ENCODE results near the gene FBLIM1.
A peak's percentile ranks its signal among the peaks of the same experiment; 100 is the strongest.

FBLIM1 gene

DNA sequence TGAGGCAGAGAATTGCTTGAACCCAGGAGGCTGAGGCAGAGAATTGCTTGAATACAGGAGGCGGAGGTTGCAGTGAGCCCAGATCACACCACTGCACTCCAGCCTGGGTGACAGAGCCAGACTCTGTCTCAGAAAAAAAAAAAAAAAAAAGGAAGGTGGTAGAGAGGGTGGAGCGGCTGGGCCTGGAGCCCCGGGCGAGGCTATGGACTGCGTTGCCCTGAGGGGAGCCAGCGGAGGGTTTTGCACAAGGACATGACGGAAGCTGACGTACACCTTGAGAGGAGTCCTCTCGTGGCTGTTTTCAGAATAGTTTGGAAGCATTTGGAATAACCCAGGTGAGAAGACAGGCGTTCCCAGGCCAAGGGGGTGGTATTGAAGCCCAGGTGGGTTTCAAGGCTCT, 6.9 kb upstream of the FBLIM1 start:
- peaks cover 22% of the 10 kb centered on the region for H3K4me1 ChIP-seq (ENCODE audit: insufficient read depth, low read length)
- H3K27me3 ChIP-seq (ENCODE audit: insufficient read depth, low read length) = no peaks in the 10 kb centered on the region
- no peaks in the 10 kb centered on the region for H3K36me3 ChIP-seq (ENCODE audit: insufficient read depth, low read length)
- H3K27ac ChIP-seq (ENCODE audit: low read depth, low read length) = no peak overlapping the region
- H3K9ac ChIP-seq (ENCODE audit: low read depth, low read length) = no peak overlapping the region
- H3K9me3 ChIP-seq (ENCODE audit: insufficient read depth, low read depth, low read length) = no peaks in the 10 kb centered on the region
- 91% methylated on average over 10 of the region's 10 CpGs for WGBS
- no peak overlapping the region for H3K4me3 ChIP-seq (ENCODE audit: low read length)

DNA sequence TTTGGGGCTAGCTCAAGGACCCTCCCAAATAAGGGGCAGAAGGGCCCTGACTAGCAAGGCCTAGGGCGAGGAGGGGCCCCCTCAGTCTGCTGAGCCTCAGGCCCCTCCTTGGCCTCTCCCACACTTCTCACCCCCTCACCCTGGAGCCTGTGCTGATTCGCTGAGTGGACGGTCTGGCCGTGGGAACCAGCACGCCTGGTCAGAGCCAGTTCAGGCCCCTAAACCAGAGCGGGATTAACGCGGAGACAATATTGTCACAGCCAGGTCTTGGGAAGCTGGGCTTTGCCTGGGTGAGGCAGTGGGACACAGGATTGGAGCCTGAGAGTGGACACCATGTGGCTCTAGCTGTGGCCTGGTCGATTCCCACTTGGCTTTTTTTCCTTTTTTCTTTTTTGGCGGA, 4.8 kb upstream of the FBLIM1 start:
- Histone ChIP-seq H3K27me3 (ENCODE audit: insufficient read depth, low read length) (no peaks in the 10 kb centered on the region), H3K4me3 (ENCODE audit: low read length) (no peak overlapping the region), H3K27ac (ENCODE audit: low read depth, low read length) (no peak overlapping the region), H3K9ac (ENCODE audit: low read depth, low read length) (no peak overlapping the region), H3K9me3 (ENCODE audit: insufficient read depth, low read depth, low read length) (no peaks in the 10 kb centered on the region), H3K36me3 (ENCODE audit: insufficient read depth, low read length) (no peaks in the 10 kb centered on the region), H3K4me1 (ENCODE audit: insufficient read depth, low read length) (peaks cover 35% of the 10 kb centered on the region)
- 94% methylated on average over 10 of the region's 10 CpGs for WGBS

DNA sequence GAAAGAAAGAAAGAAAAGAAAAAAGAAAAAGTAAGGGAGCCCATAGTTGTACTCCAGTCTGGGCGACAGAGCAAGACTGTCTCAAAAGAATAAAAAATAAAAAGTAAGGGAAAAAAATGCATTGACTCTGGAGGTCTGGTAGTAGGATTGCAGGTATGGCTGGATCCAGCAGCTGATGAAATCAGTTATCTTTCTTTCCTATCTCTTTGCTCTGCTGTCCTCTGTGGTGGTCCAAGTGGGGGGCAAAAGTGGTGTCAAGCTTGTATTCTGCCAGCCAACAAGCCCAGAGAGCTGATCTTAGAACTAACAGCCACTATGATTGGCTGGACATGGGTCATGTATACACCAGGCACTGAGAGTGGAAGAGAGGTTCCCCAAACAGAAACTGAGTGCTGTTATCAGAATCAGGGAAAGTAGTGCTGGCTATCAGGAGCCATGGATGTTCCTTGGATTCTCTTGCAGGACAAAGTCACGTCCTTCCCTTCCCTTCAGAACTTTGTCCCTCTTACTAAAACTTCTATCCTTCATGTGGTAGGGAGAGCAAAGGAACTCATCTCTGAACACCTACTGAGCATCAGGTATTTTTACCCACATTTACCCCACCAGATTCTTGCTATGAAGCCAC, 3.5 kb upstream of the FBLIM1 start:
- no peak overlapping the region for H3K9ac ChIP-seq (ENCODE audit: low read depth, low read length)
- H3K27me3 ChIP-seq (ENCODE audit: insufficient read depth, low read length) = no peaks in the 10 kb centered on the region
- H3K4me3 ChIP-seq (ENCODE audit: low read length) = no peak overlapping the region
- 87% methylated on average over 2 of the region's 2 CpGs for WGBS
- no peaks in the 10 kb centered on the region for H3K9me3 ChIP-seq (ENCODE audit: insufficient read depth, low read depth, low read length)
- H3K36me3 ChIP-seq (ENCODE audit: insufficient read depth, low read length) = no peaks in the 10 kb centered on the region
- no peak overlapping the region for H3K27ac ChIP-seq (ENCODE audit: low read depth, low read length)
- H3K4me1 ChIP-seq (ENCODE audit: insufficient read depth, low read length) = peaks cover 26% of the 10 kb centered on the region

DNA sequence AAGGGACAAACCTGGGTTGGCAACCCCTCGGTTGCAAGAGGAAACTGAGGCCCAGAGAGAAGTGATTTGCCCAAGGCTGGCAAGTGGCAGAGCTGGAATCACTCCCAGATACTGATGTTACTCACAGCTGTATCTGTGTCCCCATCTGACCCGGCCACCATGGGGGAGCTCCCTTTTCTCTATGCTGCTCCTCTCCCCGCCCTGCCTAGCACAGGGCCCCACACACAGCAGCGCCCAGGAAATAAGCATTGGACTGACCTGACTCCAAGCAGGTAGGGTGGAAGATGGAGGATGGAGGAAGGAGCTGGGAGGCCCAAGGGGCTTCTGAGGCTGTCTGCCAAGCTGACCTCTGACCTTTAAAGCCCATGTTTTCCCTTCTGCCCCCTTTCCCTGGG, 3.0 kb upstream of the FBLIM1 start:
- H3K27me3 ChIP-seq (ENCODE audit: insufficient read depth, low read length) = no peaks in the 10 kb centered on the region
- H3K36me3 ChIP-seq (ENCODE audit: insufficient read depth, low read length) = no peaks in the 10 kb centered on the region
- no peaks in the 10 kb centered on the region for H3K9me3 ChIP-seq (ENCODE audit: insufficient read depth, low read depth, low read length)
- no peak overlapping the region for H3K4me3 ChIP-seq (ENCODE audit: low read length)
- H3K9ac ChIP-seq (ENCODE audit: low read depth, low read length) = no peak overlapping the region
- H3K27ac ChIP-seq (ENCODE audit: low read depth, low read length) = no peak overlapping the region
- 82% methylated on average over 4 of the region's 4 CpGs for WGBS
- H3K4me1 ChIP-seq (ENCODE audit: insufficient read depth, low read length) = peaks cover 29% of the 10 kb centered on the region

DNA sequence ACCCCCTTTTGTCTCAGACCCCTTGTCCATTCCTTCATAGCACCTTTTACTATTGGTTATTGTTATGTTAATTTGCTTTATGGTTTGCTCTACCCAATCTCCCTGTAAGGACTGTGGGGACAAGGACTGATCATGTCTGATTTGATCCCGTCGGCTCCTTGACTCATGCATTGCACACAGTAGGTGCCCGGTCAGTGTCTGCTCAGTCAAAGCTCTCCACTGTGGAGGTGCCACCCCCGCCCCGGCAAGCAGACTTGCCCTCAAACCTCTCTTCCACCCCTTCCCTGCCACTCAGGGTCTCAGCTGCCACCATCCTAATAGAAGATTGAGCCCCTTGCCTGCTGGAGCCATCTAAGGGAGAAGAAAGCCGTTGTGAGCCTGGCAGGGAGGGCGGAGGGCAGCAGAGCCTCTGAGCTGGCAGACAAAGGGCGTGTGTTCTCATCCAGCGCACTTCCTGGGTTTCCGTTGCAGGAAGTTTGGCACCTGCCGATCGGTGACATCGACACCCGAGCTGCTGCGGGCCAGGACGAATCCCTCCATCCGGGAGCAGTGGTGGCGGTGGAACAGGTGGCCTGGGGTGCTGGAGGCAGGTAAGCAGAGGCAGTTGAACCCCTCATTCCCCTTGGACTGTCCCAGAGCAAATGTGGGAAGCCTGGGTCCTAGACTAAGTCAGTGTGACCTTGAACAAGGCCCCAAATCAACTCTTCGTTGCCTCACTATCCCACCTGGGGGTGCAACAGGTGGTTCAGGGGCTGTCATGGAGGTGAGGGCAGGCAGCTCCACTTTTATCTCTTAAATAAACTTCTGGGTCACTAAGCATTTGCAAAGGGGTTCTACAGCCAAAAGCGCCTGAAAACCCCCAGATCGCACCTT, 2.2 kb upstream of the FBLIM1 start:
- Histone ChIP-seq H3K9me3 (ENCODE audit: insufficient read depth, low read depth, low read length) (no peaks in the 10 kb centered on the region), H3K4me3 (ENCODE audit: low read length) (no peak overlapping the region), H3K4me1 (ENCODE audit: insufficient read depth, low read length) (peaks cover 37% of the 10 kb centered on the region), H3K36me3 (ENCODE audit: insufficient read depth, low read length) (no peaks in the 10 kb centered on the region), H3K27me3 (ENCODE audit: insufficient read depth, low read length) (no peaks in the 10 kb centered on the region), H3K9ac (ENCODE audit: low read depth, low read length) (no peak overlapping the region), H3K27ac (ENCODE audit: low read depth, low read length) (no peak overlapping the region; the same call in 1 of the 2 replicates)
- WGBS = 56% methylated on average over 21 of the region's 21 CpGs

DNA sequence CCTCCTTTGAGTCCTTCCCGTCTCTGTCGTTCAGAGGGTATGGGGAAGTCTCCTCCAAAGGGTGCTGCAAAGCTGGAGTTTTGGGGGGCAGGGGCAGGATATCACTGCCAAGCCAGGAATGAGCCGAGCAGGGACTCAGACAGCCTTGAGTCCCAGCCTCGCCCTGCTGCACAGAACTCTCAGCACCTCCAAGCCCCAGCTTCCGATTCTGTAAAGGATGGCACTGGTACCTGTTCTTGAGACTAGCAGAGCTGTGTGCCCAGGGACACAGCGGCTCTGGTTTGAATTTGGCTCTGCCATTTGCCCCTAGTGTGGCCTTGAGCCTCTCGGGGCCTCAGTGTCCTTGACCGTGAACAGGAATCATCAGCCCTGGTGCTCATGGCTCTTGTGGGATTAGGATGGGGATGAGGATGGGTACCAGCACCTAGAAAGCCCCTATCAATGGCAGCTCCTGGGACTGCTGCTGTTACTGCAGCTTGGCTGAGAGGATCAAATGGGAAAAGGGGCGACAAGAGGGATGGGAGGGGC, 1.5 kb upstream of the FBLIM1 start:
- H3K4me3 ChIP-seq (ENCODE audit: low read length) = peak overlapping the region; percentile 57
- no peaks in the 10 kb centered on the region for H3K9me3 ChIP-seq (ENCODE audit: insufficient read depth, low read depth, low read length)
- H3K9ac ChIP-seq (ENCODE audit: low read depth, low read length) = no peak overlapping the region
- no peaks in the 10 kb centered on the region for H3K36me3 ChIP-seq (ENCODE audit: insufficient read depth, low read length)
- H3K27me3 ChIP-seq (ENCODE audit: insufficient read depth, low read length) = no peaks in the 10 kb centered on the region
- H3K27ac ChIP-seq (ENCODE audit: low read depth, low read length) = peak overlapping the region; percentile 81; the same call in 1 of the 2 replicates
- peaks cover 38% of the 10 kb centered on the region for H3K4me1 ChIP-seq (ENCODE audit: insufficient read depth, low read length)
- 78% methylated on average over 8 of the region's 9 CpGs for WGBS

DNA sequence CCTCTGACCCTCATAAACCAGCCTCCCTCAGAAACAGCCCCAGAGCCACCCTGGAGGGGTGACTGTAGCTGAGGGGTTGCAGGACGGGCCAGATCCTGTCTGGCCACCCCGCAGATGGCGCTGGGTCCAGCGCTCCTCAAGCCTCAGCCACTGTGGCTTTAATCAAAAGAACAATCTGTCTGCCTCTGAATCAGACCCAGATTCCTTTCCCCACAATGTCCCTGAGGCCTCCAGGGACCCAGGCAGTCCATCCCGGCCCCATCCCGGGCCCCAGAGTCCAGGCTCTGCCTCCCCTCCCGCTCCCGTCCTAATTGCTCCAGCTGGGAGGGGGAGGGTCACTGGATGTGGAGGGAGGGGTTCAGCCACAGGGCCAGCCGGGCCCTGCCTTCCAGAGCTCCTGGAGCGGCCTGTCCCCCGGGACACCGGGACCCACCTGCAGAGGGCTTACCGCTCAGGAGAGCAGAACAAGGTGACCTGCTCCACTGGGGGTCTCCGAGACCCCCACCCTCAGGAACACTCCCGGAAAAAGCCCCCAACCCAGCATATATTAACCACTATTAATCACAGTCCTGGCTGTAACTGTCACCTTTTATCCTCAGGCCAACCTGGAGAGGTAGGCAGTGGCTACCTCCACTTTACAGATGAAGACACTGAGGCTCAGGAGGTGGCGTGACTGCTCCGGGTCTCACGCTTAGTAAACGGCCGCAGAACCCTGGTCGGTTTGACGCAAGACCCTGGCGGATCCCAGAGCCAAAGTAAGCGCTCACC, 836 bp upstream of the FBLIM1 start:
- peaks cover 38% of the 10 kb centered on the region for H3K4me1 ChIP-seq (ENCODE audit: insufficient read depth, low read length)
- no peaks in the 10 kb centered on the region for H3K27me3 ChIP-seq (ENCODE audit: insufficient read depth, low read length)
- peaks cover 4% of the 10 kb centered on the region; the same call in 1 of the 2 replicates for H3K36me3 ChIP-seq (ENCODE audit: insufficient read depth, low read length)
- H3K4me3 ChIP-seq (ENCODE audit: low read length) = peak overlapping the region; percentile 57
- 7% methylated on average over 23 of the region's 24 CpGs for WGBS
- peak overlapping the region; percentile 81; the same call in 1 of the 2 replicates for H3K27ac ChIP-seq (ENCODE audit: low read depth, low read length)
- H3K9ac ChIP-seq (ENCODE audit: low read depth, low read length) = peak overlapping the region; percentile 77
- no peaks in the 10 kb centered on the region for H3K9me3 ChIP-seq (ENCODE audit: insufficient read depth, low read depth, low read length)

DNA sequence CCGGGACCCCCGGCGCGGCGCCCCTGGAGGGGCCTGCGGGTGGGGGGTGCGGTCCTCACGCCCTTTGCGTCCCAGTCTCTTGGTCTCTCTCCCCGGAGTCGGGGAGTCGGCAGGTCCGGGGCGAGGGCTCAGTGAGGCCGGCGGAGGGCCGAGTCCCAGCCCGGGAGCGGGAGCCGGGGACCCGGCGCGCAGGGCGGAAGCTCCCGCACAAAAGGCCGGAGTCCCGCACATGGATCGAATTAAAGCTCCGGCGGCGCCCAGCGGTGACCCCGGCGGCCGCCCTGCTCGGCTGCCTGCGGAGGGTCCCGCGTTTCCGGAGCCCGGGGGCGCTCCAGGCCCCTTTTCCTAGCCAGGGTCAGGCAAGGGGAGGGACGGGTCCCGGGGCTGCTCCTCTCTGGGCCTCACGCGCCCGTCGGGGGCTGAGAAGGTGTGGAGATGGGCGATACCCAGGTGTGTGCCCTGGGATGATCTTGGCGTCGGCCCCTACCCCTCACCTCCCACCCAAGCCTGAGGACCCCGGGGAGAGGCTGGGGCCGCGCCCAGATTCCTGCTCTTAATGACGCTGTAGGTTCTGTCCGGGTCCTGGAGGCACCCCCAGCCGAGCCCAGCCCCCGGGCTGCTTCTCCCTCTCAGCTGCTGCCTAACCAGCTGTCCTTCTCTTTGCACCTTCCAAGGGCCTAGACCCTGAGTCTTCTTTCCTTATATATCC, 512 bp downstream of the FBLIM1 start:
- under 1% methylated on average over 58 of the region's 58 CpGs for WGBS
- Histone ChIP-seq H3K27me3 (ENCODE audit: insufficient read depth, low read length) (no peaks in the 10 kb centered on the region), H3K4me3 (ENCODE audit: low read length) (peak overlapping the region; percentile 85), H3K9me3 (ENCODE audit: insufficient read depth, low read depth, low read length) (no peaks in the 10 kb centered on the region), H3K9ac (ENCODE audit: low read depth, low read length) (peak overlapping the region; percentile 93), H3K36me3 (ENCODE audit: insufficient read depth, low read length) (peaks cover 8% of the 10 kb centered on the region), H3K27ac (ENCODE audit: low read depth, low read length) (peak overlapping the region; percentile 76; the same call in 1 of the 2 replicates), H3K4me1 (ENCODE audit: insufficient read depth, low read length) (peaks cover 38% of the 10 kb centered on the region)

DNA sequence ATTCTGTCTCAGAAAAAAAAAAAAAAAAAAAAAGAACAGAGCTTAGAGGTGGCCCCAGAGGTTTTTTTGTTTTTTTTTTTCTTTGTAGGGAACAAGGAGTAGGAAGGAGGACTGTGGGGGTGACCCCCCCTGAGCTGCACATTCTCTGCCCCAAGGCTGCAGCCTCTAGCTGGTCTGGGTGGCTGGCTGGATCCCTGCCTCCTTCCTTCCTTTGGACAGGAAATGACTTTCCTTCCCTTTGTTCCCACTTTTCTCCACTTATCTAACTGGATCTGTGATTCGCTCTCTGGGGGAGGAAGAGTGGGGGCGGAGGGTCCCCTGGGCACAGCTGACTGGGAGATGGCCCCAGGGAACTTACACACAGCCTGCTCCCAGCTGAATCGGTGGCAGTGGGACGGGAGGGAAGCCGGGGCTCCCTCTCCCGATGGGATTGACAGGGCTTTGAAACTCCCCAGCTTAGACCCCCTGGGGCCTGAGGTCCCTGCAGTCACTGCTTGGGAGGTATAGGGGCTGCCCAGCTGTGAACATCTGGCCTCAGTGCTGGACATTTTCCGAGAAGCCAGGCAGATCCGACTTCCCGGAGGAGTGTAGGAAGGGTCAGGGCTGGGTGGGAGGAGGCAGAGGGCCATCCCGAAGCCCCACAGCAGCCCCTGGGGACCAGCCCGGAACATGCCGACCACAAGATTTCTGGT, 2.1 kb downstream of the FBLIM1 start:
- Histone ChIP-seq H3K27me3 (ENCODE audit: insufficient read depth, low read length) (no peaks in the 10 kb centered on the region), H3K9ac (ENCODE audit: low read depth, low read length) (peak overlapping the region; percentile 39; the same call in 1 of the 2 replicates), H3K9me3 (ENCODE audit: insufficient read depth, low read depth, low read length) (no peaks in the 10 kb centered on the region), H3K36me3 (ENCODE audit: insufficient read depth, low read length) (peaks cover 23% of the 10 kb centered on the region), H3K27ac (ENCODE audit: low read depth, low read length) (peak overlapping the region; percentile 39), H3K4me1 (ENCODE audit: insufficient read depth, low read length) (peaks cover 34% of the 10 kb centered on the region), H3K4me3 (ENCODE audit: low read length) (peak overlapping the region; percentile 85)
- WGBS = 45% methylated on average over 12 of the region's 12 CpGs
